Measurements from ENCODE around the gene ATP5F1A.
"Not testable (repeated sequence)": the region's sequence is repeated elsewhere in the genome, so short reads cannot be mapped to it uniquely, and the experiment has no call there.

Gene ATP5F1A

DNA sequence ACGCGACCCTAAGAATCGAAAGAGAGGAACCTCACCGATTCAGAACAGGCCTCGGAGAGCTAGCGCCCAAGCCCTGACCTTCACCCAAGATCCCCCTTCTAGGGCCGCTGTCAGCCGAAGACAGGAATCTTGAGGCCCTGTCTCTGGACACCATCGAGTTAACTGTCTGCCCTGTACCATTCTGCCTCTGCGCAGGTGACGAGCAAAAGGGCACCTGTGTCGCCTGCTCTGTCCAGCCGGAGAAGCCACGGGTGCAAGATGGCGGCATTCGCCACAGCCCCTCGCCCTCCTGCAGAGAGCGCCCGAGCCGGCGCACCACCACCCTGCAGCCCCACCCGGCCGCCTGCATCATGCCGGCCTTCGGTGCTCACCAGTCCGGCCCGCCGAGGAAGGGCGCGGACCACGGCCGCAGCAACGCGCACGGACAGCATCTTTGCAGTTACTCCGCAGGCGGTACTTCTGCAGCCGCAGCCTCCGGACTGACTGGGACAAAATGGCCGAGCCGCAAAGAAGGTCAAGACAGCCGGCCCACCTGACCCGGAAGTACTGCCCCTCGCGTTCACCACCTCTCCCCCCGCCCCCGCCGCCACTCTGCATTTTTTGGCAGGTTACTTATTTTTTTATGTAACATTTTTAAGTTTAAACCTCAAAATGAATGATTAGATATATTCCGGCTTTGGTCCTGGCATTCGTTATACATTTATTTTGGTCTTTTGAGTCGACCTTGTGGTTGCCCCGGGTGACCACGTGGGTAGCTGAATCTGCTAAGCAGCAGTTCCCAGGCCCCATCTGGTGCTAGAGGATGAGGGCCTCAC lies at the start of gene ATP5F1A:
TSS of gene ATP5F1A (minus strand) at position 496 of the 815 bp plus-strand sequence. CDS start at position 431, 65 bp downstream.
- DNase-seq (ENCODE audit: low spot score): peak; percentile 77

DNA sequence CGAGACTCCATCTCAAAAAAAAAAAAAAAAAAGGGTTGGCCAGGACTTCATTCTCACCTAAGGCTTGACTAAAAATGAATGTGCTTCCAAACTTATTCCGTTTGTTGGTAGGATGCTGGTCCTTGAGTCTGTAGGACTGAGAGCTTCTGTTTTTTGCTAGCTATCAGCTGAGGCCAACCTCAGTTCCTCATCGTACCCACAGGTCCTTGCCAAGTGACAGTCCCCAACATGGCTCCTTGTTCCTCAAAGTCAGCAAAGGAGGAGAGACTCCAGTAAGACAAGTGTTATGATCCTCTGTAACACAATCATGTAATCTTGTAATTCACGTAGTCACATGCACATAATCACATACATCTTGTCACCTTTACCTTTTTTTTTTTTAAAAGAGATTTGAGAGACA lies 43.1 kb upstream of the ATP5F1A start:
- DNase-seq (ENCODE audit: low spot score): no peak

- no peak for DNase-seq (ENCODE audit: low spot score)
These were observed 42.1 kb upstream of the ATP5F1A start for GRCh38 chr18:46140173-46140572.

GRCh38 chr18:46134920-46135675 lies 37.0 kb upstream of the ATP5F1A start:
- DNase-seq (ENCODE audit: low spot score): no peak

GRCh38 chr18:46133534-46133933 lies 35.4 kb upstream of the ATP5F1A start:
- DNase-seq (ENCODE audit: low spot score): no peak

DNA sequence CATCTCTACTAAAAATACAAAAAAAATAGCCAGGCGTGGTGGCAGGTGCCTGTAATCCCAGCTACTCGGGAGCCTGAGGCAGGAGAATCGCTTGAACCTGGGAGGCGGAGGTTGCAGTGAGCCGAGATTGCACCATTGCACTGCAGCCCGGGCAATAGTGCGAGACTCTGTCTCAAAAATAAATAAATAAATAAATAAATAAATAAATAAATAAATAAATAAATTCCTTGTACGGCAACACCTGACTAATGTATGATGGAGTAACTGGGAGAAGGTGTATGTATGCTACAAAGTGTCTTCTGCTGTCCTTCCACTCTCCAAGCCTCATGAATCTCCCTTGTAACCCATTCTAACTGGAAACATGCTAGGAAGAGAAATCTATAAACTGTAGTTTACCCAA lies 32.5 kb upstream of the ATP5F1A start:
- not testable (repeated sequence) for DNase-seq (ENCODE audit: low spot score)

DNA sequence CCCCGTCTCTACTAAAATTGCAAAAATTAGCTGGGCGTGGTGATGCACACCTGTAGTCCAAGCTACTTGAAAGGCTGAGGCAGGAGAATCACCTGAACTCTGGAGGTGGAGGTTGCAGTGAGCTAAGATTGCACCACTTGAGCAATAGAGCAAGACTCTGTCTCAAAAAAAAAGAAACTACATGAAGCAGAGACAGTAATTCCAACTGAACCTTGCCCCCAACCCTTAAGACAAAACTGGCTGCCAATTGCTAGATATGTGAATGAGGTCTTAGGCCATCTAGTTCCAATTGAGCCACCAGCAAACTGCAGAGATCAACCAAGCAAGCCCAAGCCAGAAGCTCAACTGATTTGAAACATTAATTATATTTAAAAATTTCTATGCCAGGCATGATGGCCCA lies 32.0 kb upstream of the ATP5F1A start:
- DNase-seq (ENCODE audit: low spot score): no peak

DNA sequence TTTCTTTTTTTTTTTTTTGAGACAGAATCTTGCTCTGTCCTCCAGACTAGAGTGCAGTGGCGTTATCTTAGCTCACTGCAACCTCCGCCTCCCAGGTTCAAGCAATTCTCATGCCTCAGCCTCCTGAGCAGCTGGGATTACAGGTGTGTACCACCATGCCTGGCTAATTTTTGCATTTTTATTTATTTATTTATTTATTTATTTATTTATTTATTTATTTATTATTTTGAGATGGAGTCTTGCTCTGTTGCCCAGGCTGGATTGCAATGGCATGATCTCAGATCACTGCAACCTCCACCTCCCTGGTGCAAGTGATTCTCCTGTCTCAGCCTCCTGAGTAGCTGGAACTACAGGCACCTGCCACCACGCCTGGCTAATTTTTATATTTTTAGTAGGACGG lies 28.5 kb upstream of the ATP5F1A start:
- not testable (repeated sequence) for DNase-seq (ENCODE audit: low spot score)

GRCh38 chr18:46113751-46114150 lies 15.7 kb upstream of the ATP5F1A start:
- DNase-seq (ENCODE audit: low spot score): no peak

DNA sequence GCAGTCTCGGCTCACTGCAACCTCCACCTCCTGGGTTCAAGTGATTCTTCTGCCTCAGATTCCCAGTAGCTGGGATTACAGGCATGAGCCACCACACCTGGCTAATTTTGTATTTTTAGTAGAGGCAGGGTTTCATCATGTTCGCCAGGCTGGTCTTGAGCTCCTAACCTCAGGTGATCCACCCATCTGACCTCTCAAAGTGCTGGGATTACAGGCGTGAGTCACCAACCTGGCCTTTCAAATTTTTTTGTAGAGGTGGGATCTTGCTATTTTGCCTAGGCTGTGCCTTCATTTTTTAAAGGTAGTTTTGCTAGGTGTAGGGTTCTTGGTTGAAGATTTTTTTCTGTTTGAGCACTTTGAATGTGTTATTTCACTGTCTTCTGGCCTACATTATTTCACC lies 12.3 kb upstream of the ATP5F1A start:
- DNase-seq (ENCODE audit: low spot score): no peak

GRCh38 chr18:46109386-46109785 lies 11.3 kb upstream of the ATP5F1A start:
- no peak for DNase-seq (ENCODE audit: low spot score)

DNA sequence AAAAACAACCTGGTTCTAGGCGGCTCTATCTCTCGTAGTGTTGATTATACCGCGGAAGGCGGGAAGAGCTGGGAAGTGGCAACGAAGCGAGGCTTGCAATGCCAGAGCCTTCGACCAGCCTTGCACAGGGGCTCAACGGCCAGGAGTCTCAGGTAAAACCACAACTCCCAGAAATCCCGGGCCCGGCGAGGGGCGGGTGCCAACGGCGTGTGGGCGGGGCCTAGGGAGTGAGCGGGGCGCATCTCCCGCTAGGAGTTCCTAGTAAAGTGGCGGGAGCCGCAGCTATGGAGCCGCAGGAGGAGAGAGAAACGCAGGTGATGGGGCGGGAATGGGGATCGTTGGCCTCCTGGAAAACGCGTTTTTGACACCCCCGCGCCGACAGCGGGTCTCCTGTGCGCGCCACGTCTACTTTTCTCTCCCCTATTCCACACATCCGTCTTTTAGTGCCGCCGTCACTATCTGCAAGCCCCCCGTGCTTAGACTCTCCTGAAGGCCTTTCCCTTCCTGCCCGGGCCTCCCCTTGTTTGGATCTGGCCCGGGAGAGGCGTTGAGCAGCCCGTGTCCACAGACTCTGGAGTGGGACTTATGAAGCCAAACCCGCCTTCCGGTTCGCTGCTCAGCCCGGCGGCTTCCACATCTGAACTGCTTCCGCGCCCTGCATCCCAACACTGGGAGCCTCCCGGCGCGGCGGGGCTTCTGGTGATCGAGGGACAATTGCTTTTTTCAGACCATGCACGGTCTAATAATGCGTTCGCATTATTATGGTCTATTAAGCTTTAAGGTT lies 6.2 kb upstream of the ATP5F1A start, which contains the start of gene HAUS1:
TSS of gene HAUS1 (plus strand) at position 258 of the 784 bp plus-strand sequence. CDS start at position 285, 27 bp downstream.
- DNase-seq (ENCODE audit: low spot score): peak; percentile 84

- DNase-seq (ENCODE audit: low spot score): no peak
These were observed 1.4 kb upstream of the ATP5F1A start for GRCh38 chr18:46099463-46099862.

DNA sequence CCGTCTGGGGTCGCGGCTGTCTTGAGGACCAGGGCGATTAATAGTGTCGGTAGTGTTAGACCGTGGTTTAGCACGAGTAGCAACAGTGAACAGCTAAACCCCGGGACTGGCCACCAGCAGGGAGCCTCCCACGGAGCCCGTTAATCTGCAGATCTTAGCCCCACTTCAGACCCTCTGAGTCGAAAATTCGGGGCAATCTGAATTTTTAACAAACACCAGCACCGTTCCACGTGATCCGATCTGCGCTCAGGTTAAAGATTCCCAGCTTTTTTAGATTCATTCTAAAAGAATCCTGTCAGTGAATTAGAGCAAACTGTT lies 479 bp upstream of the ATP5F1A start:
- DNase-seq (ENCODE audit: low spot score): no peak

DNA sequence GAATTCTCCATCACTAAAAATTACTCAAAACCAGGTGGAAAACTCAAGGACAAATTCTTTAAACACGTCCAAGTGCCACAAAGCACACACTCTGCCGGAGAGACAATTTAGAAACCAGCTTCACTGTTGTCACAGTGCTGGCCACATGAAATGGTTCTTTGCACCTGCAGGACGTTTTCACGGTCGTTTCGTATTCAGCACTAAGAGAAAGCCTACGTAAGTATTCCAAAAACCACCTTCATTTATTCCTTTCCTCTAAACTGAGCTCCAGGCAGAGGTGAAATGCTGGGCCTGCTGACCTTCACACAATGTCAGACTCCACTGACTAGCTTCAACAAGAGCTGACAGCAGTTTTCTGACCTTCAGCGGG lies 680 bp downstream of the ATP5F1A start:
- DNase-seq (ENCODE audit: low spot score): peak; percentile 2

DNA sequence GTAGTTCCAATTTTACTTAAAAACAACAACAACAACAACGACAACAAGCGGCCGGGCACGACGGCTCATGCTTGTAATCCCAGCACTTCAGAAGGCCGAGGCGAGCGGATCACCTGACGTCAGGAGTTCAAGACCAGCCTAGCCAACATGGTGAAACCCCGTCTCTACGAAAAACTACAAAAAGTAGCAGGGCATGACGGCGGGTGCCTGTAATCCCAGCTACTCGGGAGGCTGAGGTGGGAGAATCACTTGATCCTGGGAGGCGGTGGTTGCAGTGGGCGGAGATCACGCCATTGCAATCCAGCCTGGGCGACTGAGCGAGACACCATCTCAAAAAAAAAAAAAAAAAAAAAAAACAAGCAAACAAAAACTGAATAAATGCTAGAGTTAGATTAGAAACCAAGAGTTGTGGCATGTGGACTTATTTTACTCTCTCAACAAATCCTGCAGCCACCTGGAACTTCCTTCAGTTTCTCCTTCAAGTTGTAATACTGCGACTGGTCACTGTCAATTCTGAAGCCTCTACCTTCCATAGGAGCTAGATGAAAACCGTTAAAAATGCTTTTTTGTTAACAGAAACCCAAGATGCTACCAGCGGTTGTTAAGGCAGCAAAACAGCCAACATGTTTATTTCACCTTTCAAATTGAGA lies 1.3 kb downstream of the ATP5F1A start:
- DNase-seq (ENCODE audit: low spot score): no peak

DNA sequence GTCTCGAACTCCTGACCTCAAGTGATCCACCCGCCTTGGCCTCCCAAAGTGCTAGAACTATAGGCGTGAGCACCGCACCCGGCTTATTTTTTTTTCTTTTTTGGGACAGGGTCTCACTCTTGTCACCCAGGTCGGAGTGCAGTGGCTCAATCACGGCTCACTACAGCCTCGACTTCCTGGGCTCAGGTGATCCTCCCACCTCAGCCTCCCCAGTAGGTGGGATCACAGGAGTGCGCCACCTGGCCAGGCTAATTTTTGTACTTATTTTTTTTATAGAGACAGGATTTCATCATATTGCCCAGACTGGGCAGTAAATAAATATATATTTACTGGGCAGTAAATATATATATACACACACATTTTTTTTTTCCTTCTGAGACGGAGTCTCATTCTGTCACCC lies 2.6 kb downstream of the ATP5F1A start:
- DNase-seq (ENCODE audit: low spot score): no peak

GRCh38 chr18:46088501-46088900 lies 9.6 kb downstream of the ATP5F1A start:
- DNase-seq (ENCODE audit: low spot score): not testable (repeated sequence)

GRCh38 chr18:46084431-46084830 lies 13.7 kb downstream of the ATP5F1A start:
- no peak for DNase-seq (ENCODE audit: low spot score)

GRCh38 chr18:46080156-46080555 lies 17.9 kb downstream of the ATP5F1A start:
- no peak for DNase-seq (ENCODE audit: low spot score)

DNA sequence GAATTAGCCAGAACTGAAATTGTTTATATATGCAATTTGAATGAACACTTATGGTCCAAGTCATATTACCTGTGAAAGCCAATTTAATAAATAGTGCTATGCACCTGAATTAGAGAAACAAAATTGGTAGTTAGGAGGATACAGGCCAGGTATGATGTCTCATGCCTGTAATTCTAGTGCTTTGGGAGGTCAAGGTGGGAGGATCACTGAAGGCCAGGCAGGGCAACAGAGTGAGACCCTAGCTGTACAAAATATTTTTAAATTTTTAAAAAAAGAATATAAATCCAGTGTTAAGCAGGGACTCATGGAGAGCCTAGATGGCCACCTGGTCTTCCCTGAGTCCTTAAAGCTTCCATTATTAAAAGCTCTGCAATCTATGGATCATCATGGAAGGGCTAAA lies 18.8 kb downstream of the ATP5F1A start:
- DNase-seq (ENCODE audit: low spot score): no peak

All from SW480 (cell line).